Loucy (cell line): Measurements from ENCODE around the gene CANT1.
"Not testable (repeated sequence)": the region's sequence is repeated elsewhere in the genome, so short reads cannot be mapped to it uniquely, and the experiment has no call there.

Experiments used
- H2AFZ ChIP-seq: fragments of 200-600 bp; sonication (generic); 2 replicates; pipeline ENCODE4 v1.6.0; 2016; ENCODE audit warnings: antibody characterized with exemption, mild to moderate bottlenecking, low read length, moderate library complexity
- H3F3A ChIP-seq: fragments of 200-600 bp; 2 replicates; pipeline ENCODE4 v1.6.0; 2016; ENCODE audit warnings: antibody characterized with exemption, low read depth, mild to moderate bottlenecking
- H3K27me3 ChIP-seq: fragments of 200-600 bp; sonication (generic); 2 replicates; pipeline ENCODE4 v1.6.1; 2014; ENCODE audit warnings: low read length, mild to moderate bottlenecking; ENCODE audit not compliant: insufficient read depth, poor library complexity, severe bottlenecking
- H3K36me3 ChIP-seq: fragments of 200-600 bp; sonication (generic); 2 replicates; pipeline ENCODE4 v1.6.1; 2016; ENCODE audit warnings: low read length; ENCODE audit not compliant: insufficient read depth
- H3K4me1 ChIP-seq: fragments of 200-600 bp; sonication (generic); 2 replicates; pipeline ENCODE4 v1.5.1; 2014; ENCODE audit warnings: low read length, mild to moderate bottlenecking; ENCODE audit not compliant: insufficient read depth, poor library complexity, severe bottlenecking
- H3K4me2 ChIP-seq: fragments of 200-600 bp; sonication (generic); 2 replicates; pipeline ENCODE4 v1.6.0; 2014; ENCODE audit warnings: antibody characterized with exemption, low read length, low read depth, mild to moderate bottlenecking; ENCODE audit not compliant: poor library complexity, severe bottlenecking
- H3K4me3 ChIP-seq: fragments of 200-600 bp; sonication (generic); 2 replicates; pipeline ENCODE4 v1.5.1; 2014; ENCODE audit warnings: low read length, mild to moderate bottlenecking, mixed read lengths; ENCODE audit not compliant: poor library complexity, severe bottlenecking
- H3K79me2 ChIP-seq: fragments of 200-600 bp; sonication (generic); 2 replicates; pipeline ENCODE4 v1.6.1; 2014; ENCODE audit warnings: low read length; ENCODE audit not compliant: insufficient read depth
- H3K9ac ChIP-seq: fragments of 200-600 bp; sonication (generic); 2 replicates; pipeline ENCODE4 v1.6.0; 2014; ENCODE audit warnings: mild to moderate bottlenecking, low read depth, low read length, moderate library complexity; ENCODE audit not compliant: poor library complexity, severe bottlenecking
- H3K9me2 ChIP-seq: fragments of 200-600 bp; sonication (generic); replicated peaks from 2 replicates; pipeline ENCODE4 v1.6.1; 2016; ENCODE audit warnings: low read depth, low read length, mixed read lengths
- H3K9me3 ChIP-seq: fragments of 200-600 bp; sonication (generic); 2 replicates; pipeline ENCODE4 v1.6.1; 2014; ENCODE audit warnings: mild to moderate bottlenecking, antibody characterized with exemption, low read length, low read depth; ENCODE audit not compliant: insufficient read depth
- H4K20me1 ChIP-seq: fragments of 200-600 bp; sonication (generic); 2 replicates; pipeline ENCODE4 v1.6.0; 2014; ENCODE audit warnings: antibody characterized with exemption, low read length, mild to moderate bottlenecking; ENCODE audit not compliant: insufficient read depth, poor library complexity, severe bottlenecking
- EZH2phosphoT487 ChIP-seq: fragments of 200-600 bp; IDR thresholded peaks from 2 replicates; pipeline ENCODE4 v1.6.1; 2018; ENCODE audit warnings: antibody characterized with exemption, mild to moderate bottlenecking, moderate library complexity, borderline replicate concordance
- TF ChIP-seq, protein P1 (sequence below): fragments of 200-600 bp; sonication (generic); conservative IDR thresholded peaks from 2 replicates; pipeline ENCODE4 v1.5.1; 2014; ENCODE audit warnings: mild to moderate bottlenecking, antibody characterized with exemption, low read length

CANT1 gene

DNA sequence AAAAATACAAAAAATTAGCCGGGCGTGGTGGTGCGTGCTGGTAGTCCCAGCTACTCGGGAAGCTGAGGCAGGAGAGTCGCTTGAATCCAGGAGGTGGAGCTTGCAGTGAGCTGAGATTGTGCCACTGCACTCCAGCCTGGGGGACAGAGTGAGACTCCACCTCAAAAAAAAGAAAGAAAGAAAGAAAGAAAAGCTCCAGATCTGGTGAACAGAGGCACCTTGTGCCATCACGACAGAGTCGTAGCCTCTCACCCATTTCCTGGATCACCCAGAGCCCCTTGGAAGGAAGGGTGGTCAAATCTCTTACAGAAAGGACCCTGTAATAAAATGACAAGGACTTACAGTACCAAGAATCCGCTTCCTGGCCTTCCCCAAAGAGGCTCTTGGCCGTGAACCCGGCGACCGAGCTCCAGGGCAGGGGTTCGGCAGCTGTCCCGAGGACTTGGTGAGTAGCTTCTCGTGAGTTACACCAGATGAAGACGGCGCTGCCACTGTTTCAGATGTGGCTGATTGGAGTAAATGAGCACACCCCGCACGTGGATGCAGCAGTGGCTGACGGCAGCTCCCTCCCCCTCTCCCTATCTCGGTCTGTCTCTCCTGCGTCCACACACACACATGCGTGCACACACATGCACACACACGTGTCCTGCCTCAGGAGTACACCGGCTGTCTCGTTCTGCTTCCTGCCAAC lies 43.3 kb downstream of the CANT1 start:
- H2AFZ ChIP-seq: no peak overlapping the region
- no peak overlapping the region for H3K4me3 ChIP-seq
- H3K36me3 ChIP-seq: no peaks in the 10 kb centered on the region
- no peaks in the 10 kb centered on the region for H4K20me1 ChIP-seq
- H3K9me2 ChIP-seq: no peaks in the 10 kb centered on the region
- H3K9me3 ChIP-seq: no peaks in the 10 kb centered on the region
- H3K4me2 ChIP-seq: no peak overlapping the region
- H3K4me1 ChIP-seq: no peaks in the 10 kb centered on the region
- no peak overlapping the region for H3K9ac ChIP-seq
- no peak for TF ChIP-seq EZH2phosphoT487
- TF ChIP-seq, protein P1, sequence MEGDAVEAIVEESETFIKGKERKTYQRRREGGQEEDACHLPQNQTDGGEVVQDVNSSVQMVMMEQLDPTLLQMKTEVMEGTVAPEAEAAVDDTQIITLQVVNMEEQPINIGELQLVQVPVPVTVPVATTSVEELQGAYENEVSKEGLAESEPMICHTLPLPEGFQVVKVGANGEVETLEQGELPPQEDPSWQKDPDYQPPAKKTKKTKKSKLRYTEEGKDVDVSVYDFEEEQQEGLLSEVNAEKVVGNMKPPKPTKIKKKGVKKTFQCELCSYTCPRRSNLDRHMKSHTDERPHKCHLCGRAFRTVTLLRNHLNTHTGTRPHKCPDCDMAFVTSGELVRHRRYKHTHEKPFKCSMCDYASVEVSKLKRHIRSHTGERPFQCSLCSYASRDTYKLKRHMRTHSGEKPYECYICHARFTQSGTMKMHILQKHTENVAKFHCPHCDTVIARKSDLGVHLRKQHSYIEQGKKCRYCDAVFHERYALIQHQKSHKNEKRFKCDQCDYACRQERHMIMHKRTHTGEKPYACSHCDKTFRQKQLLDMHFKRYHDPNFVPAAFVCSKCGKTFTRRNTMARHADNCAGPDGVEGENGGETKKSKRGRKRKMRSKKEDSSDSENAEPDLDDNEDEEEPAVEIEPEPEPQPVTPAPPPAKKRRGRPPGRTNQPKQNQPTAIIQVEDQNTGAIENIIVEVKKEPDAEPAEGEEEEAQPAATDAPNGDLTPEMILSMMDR: no peak
- H3K27me3 ChIP-seq: no peaks in the 10 kb centered on the region
- no peaks in the 10 kb centered on the region for H3F3A ChIP-seq
- no peaks in the 10 kb centered on the region for H3K79me2 ChIP-seq

DNA sequence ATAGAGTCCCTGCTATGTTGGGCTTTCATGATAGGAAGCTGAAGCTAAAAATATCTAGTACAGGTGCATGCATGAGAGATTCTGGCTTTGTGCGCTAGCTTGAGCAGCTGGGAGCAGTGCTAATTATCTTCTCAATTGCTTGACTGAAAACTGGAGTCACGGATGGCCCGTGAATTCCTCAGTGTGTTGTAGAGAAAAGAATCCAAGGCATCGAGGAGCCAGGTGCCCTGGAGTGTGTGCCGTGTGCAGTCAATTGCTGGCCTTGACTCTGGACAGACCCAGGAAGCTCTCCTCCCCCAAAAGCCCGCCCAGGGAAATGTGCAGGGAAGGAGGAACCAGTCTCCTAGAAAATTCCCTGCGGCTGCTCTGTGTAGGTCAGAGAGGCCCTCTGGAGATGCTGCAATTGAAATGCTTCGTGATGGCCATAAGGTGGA lies 44.1 kb downstream of the CANT1 start:
- Histone ChIP-seq H3K9me2 (no peaks in the 10 kb centered on the region), H3K4me1 (no peaks in the 10 kb centered on the region), H3K9ac (no peak overlapping the region), H3K79me2 (no peaks in the 10 kb centered on the region), H2AFZ (no peak overlapping the region), H3K36me3 (no peaks in the 10 kb centered on the region), H3K27me3 (no peaks in the 10 kb centered on the region), H3K4me2 (no peak overlapping the region), H3F3A (no peaks in the 10 kb centered on the region), H3K9me3 (no peaks in the 10 kb centered on the region), H4K20me1 (no peaks in the 10 kb centered on the region), H3K4me3 (no peak overlapping the region)
- TF ChIP-seq, protein P1: no peak
- TF ChIP-seq EZH2phosphoT487: no peak

GRCh38 chr17:78963378-78963777 lies 46.2 kb downstream of the CANT1 start:
- no peaks in the 10 kb centered on the region for H3K9me3 ChIP-seq
- no peaks in the 10 kb centered on the region for H3K36me3 ChIP-seq
- TF ChIP-seq, protein P1: no peak
- TF ChIP-seq EZH2phosphoT487: no peak
- H3K9me2 ChIP-seq: no peaks in the 10 kb centered on the region
- H3F3A ChIP-seq: no peaks in the 10 kb centered on the region
- H4K20me1 ChIP-seq: no peaks in the 10 kb centered on the region
- H3K4me1 ChIP-seq: no peaks in the 10 kb centered on the region
- no peak overlapping the region for H3K4me3 ChIP-seq
- no peak overlapping the region for H3K4me2 ChIP-seq
- H3K79me2 ChIP-seq: no peaks in the 10 kb centered on the region
- H3K27me3 ChIP-seq: no peaks in the 10 kb centered on the region
- H2AFZ ChIP-seq: no peak overlapping the region
- no peak overlapping the region for H3K9ac ChIP-seq

GRCh38 chr17:78962984-78963348 lies 46.6 kb downstream of the CANT1 start:
- not testable (repeated sequence) for H4K20me1 ChIP-seq, H3K27me3 ChIP-seq, H3K9me3 ChIP-seq, H3K4me1 ChIP-seq, H3K9ac ChIP-seq, H3K4me2 ChIP-seq, H3F3A ChIP-seq, H3K79me2 ChIP-seq, H3K9me2 ChIP-seq, H2AFZ ChIP-seq, H3K36me3 ChIP-seq, H3K4me3 ChIP-seq
